Amniotic epithelial cell (primary cell): ENCODE measurements around the gene ZNF544.
A peak's percentile ranks its signal among the peaks of the same experiment; 100 is the strongest.
"Not testable (repeated sequence)": the region's sequence is repeated elsewhere in the genome, so short reads cannot be mapped to it uniquely, and the experiment has no call there.

ENCODE experiments used
- DNase-seq: peaks from one replicate; pipeline ENCODE4 v3.0.0-alpha.2; 2010; ENCODE audit warnings: low read depth

Gene ZNF544

GRCh38 chr19:58305065-58305931, 76.6 kb downstream of the ZNF544 start, which contains the start of gene ERVK3-1:
ERVK3-1 (plus strand) TSS chr19:58305377; CDS start chr19:58312169, 6,792 bp downstream.
- DNase-seq: peak; percentile 97

- DNase-seq: no peak
Measured at GRCh38 chr19:58305932-58306323, 77.2 kb downstream of the ZNF544 start.

- DNase-seq: no peak
Measured at GRCh38 chr19:58307736-58308135, 79.0 kb downstream of the ZNF544 start.

GRCh38 chr19:58310685-58311084, 82.0 kb downstream of the ZNF544 start:
- not testable (repeated sequence) for DNase-seq

- no peak for DNase-seq
Measured at GRCh38 chr19:58311345-58311865, 82.7 kb downstream of the ZNF544 start.
